Measurements from ENCODE around the gene MOSPD3. TPM values are rescaled to one million over a fixed set of nuclear protein-coding genes. Genes with fewer than 3 reads are reported as not detected.
"Not testable (repeated sequence)": the region's sequence is repeated elsewhere in the genome, so short reads cannot be mapped to it uniquely, and the experiment has no call there.

The MOSPD3 gene
- total RNA-seq, 1 donor from 2014 or later: 20.3 TPM

DNA sequence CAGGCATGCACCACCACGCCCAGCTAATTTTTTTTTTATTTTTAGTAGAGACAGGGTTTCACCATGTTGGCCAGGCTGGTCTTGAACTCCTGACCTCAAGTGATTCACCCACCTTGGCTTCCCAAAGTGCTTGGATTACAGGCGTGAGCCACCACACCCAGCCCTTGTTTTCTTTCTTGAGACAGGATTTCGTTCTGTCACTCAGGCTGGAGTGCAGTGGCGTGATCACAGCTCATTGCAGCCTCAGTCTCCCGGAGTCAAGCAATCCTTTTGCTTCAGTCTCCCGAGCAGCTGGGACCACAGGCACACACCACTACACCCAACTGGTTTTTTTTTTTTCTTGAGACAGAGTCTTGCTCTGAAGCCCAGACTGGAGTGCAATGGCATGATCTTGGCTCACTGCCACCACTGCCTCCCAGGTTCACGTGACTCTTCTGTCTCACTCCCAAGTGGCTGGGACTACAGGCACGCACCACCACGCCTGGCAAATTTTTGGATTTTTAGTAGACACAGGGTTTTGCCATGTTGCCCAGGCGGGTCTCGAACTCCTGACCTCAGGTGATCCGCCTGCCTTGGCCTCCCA lies 49.9 kb downstream of the MOSPD3 start:
- peak; percentile 65 for ATAC-seq
- DNase-seq (ENCODE audit: low spot score): not testable (repeated sequence)

Other genes with a start within 250 kb of the MOSPD3 start
- gene PILRA, start 239.1 kb upstream of the MOSPD3 start, total RNA-seq: 1.4 TPM
- 4.4 TPM for gene ZCWPW1, start 183.8 kb upstream of the MOSPD3 start, total RNA-seq
- gene MEPCE, start 182.7 kb upstream of the MOSPD3 start, total RNA-seq: 23.1 TPM
- 13.8 TPM for gene PPP1R35, start 176.0 kb upstream of the MOSPD3 start, total RNA-seq
- not detected for gene SPACDR, start 148.3 kb upstream of the MOSPD3 start, total RNA-seq
- 16.9 TPM for gene TSC22D4, start 133.3 kb upstream of the MOSPD3 start, total RNA-seq
- gene NYAP1, start 128.6 kb upstream of the MOSPD3 start, total RNA-seq: 0.38 TPM
- gene AGFG2, start 73.3 kb upstream of the MOSPD3 start, total RNA-seq: 87.8 TPM
- 0.86 TPM for gene SAP25, start 38.6 kb upstream of the MOSPD3 start, total RNA-seq
- 31.6 TPM for gene LRCH4, start 26.4 kb upstream of the MOSPD3 start, total RNA-seq
- 1.0 TPM for gene FBXO24, start 26.2 kb upstream of the MOSPD3 start, total RNA-seq
- 71.8 TPM for gene PCOLCE, start 10.2 kb upstream of the MOSPD3 start, total RNA-seq
- 689 TPM for gene TFR2, start 29.0 kb downstream of the MOSPD3 start, total RNA-seq
- not detected for gene ACTL6B, start 43.9 kb downstream of the MOSPD3 start, total RNA-seq
- gene GNB2, start 61.2 kb downstream of the MOSPD3 start, total RNA-seq: 80.9 TPM
- 21.6 TPM for gene GIGYF1, start 81.7 kb downstream of the MOSPD3 start, total RNA-seq
- gene POP7, start 93.6 kb downstream of the MOSPD3 start, total RNA-seq: 28.5 TPM
- 6.4 TPM for gene EPO, start 107.9 kb downstream of the MOSPD3 start, total RNA-seq
- gene ZAN, start 121.1 kb downstream of the MOSPD3 start, total RNA-seq: 0.03 TPM
- gene EPHB4, start 215.0 kb downstream of the MOSPD3 start, total RNA-seq: 48.8 TPM
- gene SLC12A9, start 240.2 kb downstream of the MOSPD3 start, total RNA-seq: 10.1 TPM